GM12892 (cell line): ENCODE data around the gene FAM151A.
"Not testable (repeated sequence)": the region's sequence is repeated elsewhere in the genome, so short reads cannot be mapped to it uniquely, and the experiment has no call there.

Experiments
- POLR2A ChIP-seq: IDR thresholded peaks from 2 replicates; pipeline ENCODE4 v1.6.1; 2011; ENCODE audit warnings: low read depth, low read length, control low read depth
- POLR2AphosphoS5 ChIP-seq: IDR thresholded peaks from 2 replicates; pipeline ENCODE4 v1.6.1; 2011; ENCODE audit warnings: low read depth, low read length, control low read depth
- TAF1 ChIP-seq: IDR thresholded peaks from 2 replicates; pipeline ENCODE4 v1.6.1; 2011; ENCODE audit warnings: low read depth, mild to moderate bottlenecking, control low read depth, low read length, borderline replicate concordance

DNA sequence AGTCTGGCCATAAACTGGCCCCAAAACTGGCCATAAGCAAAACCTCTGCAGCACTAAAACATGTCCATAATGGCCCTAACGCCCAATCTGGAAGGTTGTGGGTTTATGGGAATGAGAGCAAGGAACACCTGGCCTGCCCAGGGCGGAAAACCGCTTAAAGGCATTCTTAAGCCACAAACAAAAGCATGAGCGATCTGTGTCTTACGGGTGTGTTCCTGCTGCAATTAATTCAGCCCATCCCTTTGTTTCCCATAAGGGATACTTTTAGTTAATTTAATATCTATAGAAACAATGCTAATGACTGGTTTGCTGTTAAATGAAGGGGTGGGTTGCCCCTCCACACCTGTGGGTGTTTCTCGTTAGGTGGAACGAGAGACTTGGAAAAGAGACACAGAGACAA is 12.5 kb upstream of the FAM151A start:
- TF ChIP-seq POLR2A, POLR2AphosphoS5, TAF1: not testable (repeated sequence)
